SK-N-MC (cell line): ENCODE data around the gene SLCO3A1.

Experiments used
- EZH2 ChIP-seq: fragments of 200-600 bp; sonication (generic); IDR thresholded peaks from one replicate; pipeline ENCODE4 v1.6.1; 2017; ENCODE audit warnings: antibody characterized with exemption
- FOXP2 ChIP-seq: optimal IDR thresholded peaks from 2 replicates; pipeline ENCODE3; 2011; ENCODE audit warnings: mild to moderate bottlenecking, moderate library complexity; ENCODE audit not compliant: insufficient read depth; ENCODE audit errors: extremely low read length, control extremely low read depth
- POLR2AphosphoS5 ChIP-seq: IDR thresholded peaks from 2 replicates; pipeline ENCODE4 v1.6.1; 2012; ENCODE audit warnings: mild to moderate bottlenecking, low read depth, low read length, borderline replicate concordance

DNA sequence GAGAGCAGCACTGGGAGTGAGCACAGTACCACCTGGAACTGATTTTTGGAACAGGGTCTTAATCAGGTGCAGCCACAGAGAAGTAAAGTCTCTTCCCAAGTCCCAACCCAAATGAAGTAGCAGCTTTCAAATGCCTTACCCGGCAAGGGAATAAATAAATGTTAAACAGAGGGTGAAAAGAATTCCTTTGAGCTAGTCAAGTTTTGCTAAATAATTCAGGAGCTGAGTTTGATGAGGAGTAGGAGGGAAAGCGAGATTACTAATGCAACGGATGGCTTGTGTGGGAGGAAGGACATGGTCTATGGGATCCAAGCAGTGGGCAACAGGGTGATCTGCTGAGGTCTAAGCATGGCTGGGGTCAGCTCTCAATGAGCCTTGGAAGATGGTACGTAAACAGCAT is 335.7 kb downstream of the SLCO3A1 start:
- TF ChIP-seq POLR2AphosphoS5 (no peak), EZH2 (no peak), FOXP2 (no peak)
